PC-9 (cell line): ENCODE measurements around the gene MRPL32.

ENCODE experiments used
- CTCF ChIP-seq: fragments of 200-600 bp; sonication (generic); conservative IDR thresholded peaks from 2 replicates; pipeline ENCODE4 v1.6.1; 2017; ENCODE audit warnings: mixed run types, antibody characterized with exemption, mild to moderate bottlenecking, moderate library complexity
- EZH2 ChIP-seq: fragments of 200-600 bp; sonication (generic); IDR thresholded peaks from 2 replicates; pipeline ENCODE4 v1.8.0; 2017; ENCODE audit warnings: antibody characterized with exemption, low read depth

GRCh38 chr7:42972699-42973500 lies 40.7 kb downstream of the MRPL32 start:
- TF ChIP-seq CTCF (no peak), EZH2 (no peak)
